Stimulated activated naive CD8-positive, alpha-beta T cell treated with anti-CD3 and anti-CD28 coated beads, Interleukin-15, Interleukin-2, amounts not matched to agents 100 U/mL and 50 U/mL, for 24 hours (primary cell): Measurements from ENCODE around the gene IL1RAP.
"Not testable (repeated sequence)": the region's sequence is repeated elsewhere in the genome, so short reads cannot be mapped to it uniquely, and the experiment has no call there.

ENCODE experiments used
- ATAC-seq: fragments of 150-1000 bp; cut with Tn5 transposase; one replicate; pipeline ENCODE4 v1.10.0; 2021
- DNase-seq: peaks from one replicate; pipeline ENCODE4 v3.0.0; 2021

The IL1RAP gene

GRCh38 chr3:190513409-190514370, at the start of gene IL1RAP:
IL1RAP (plus strand) TSS chr3:190514085; CDS start chr3:190564290, 50,205 bp downstream.
- ATAC-seq = peak; percentile 98
- DNase-seq = peak; percentile 89

DNA sequence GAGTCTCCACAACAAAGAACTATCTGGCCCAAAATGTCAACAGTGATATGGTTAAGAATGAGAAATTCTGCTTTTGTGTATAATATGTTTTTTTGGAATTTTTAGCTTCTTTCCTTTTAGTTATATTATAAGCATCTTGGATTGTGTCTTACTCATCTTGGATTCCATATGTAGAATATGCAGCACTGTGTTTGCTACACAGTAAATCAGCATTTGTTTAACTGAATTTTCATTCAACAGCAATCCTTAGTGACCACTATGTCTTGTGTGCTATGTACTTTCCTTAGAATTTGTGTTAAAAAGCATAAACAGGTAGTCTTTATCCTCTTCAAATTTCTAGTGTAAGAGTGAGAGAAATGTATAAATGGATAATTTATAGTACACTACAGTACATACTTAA, 46.0 kb upstream of the IL1RAP start:
- DNase-seq = no peak
- no peak for ATAC-seq

DNA sequence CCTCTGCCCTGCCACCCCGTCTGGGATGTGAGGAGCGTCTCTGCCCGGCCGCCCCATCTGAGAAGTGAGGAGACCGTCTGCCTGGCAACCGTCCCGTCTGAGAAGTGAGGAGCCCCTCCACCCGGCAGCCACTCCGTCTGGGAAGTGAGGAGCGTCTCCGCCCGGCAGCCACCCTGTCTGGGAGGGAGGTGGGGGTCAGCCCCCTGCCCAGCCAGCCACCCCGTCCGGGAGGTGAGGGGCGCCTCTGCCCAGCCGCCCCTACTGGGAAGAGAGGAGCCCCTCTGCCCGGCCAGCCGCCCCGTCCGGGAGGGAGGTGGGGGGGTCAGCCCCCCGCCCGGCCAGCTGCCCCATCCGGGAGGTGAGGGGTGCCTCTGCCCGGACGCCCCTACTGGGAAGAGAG, 40.6 kb upstream of the IL1RAP start:
- not testable (repeated sequence) for DNase-seq, ATAC-seq

DNA sequence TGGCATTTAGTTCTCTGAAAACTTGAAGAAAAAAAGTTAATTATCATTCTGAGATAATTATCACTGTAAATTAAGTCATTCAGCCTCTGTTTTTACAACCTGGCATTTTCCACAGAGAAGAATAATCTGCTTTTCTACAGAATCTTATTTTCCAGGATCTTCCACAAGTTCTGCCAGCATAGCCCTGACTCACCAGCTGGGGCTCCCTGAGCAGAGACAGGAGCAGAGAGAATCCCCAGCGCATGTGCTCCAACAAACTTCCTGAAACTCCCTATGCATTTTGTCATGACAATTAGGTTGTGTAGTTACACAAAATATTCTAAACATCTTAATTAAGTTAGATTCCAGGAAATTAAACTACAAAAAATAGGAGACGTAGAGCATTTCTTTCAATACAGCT, 32.1 kb upstream of the IL1RAP start:
- DNase-seq = no peak
- ATAC-seq = no peak

- ATAC-seq (no peak), DNase-seq (no peak)
Observed at GRCh38 chr3:190485830-190486532, 27.9 kb upstream of the IL1RAP start.

DNA sequence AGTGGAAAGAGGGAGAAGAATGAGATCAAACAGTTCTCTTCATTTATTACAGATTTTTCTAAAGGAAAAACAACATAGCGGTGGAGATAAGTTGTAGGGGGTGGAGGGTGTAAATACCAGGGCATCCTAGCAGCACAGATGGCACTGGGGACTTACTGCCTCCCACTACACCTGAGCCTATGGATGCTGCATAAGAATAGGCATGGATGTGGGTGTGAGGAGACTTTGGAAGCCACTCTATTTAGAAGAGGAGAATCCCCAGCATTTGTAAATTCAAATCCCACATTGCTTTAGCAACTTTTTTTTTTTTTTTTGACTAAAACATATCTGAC, 27.4 kb upstream of the IL1RAP start:
- ATAC-seq (no peak), DNase-seq (no peak)

DNA sequence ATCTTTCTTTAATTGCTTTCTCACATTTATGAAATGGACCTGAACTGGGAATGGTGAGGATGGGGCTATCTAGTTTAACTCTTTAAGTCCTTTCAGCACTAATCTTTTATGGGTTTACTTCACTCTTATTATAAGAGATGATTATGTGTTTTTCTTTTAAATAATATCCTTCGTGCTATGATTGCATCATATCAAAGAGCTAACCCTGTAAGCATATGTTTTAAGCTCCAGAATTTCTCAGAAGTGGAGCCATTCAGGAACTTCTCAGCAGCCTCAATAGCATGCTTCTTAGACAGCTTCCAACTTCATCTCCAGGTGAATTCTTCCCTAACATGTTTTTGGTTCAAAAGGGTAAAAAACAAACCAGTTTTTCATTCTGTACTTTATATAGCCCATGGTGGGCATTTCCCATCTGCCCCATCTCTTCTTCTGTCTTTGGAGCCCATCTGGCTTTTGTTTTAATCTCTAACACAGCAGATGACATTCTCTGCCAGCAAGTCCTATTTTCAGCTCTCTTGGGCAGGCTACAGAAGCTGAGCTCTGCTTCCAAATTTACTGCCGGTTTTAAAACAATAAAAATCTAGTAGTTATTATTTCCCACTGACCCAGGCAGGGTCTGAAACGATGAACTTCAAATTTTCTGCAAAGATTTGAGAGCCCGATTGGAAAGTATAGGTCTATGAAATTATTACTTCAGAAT, 26.8 kb upstream of the IL1RAP start:
- DNase-seq = no peak
- ATAC-seq = no peak

- DNase-seq (peak; percentile 25), ATAC-seq (peak; percentile 96)
Observed at GRCh38 chr3:190491533-190492054, 22.3 kb upstream of the IL1RAP start.

- DNase-seq (no peak), ATAC-seq (no peak)
Observed at GRCh38 chr3:190492129-190492528, 21.8 kb upstream of the IL1RAP start.

GRCh38 chr3:190492966-190493365, 20.9 kb upstream of the IL1RAP start:
- no peak for ATAC-seq
- DNase-seq = no peak

- ATAC-seq (no peak), DNase-seq (no peak)
Observed at GRCh38 chr3:190494907-190495306, 19.0 kb upstream of the IL1RAP start.

GRCh38 chr3:190495354-190495753, 18.5 kb upstream of the IL1RAP start:
- no peak for ATAC-seq
- no peak for DNase-seq

- ATAC-seq = no peak
Observed at GRCh38 chr3:190495796-190496195, 18.1 kb upstream of the IL1RAP start.

DNA sequence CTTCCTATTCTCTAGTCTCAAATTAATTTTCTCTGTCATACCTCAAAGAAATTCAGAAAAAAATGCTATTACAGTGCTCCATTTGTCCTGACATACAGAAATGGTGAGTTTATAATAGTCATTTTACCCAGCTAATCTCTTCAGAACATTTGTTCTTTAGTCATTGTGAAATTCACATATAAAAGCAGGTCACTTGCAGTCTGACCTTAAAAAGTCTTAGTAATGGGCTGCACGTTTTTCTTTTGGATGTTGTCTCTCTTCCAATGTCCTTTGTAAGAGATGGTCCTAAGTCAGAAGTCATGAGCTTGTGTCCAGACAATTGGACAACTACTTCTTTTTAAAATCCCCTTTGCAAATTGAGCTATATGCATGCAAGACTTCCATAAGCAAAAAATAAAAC, 17.0 kb upstream of the IL1RAP start:
- no peak for ATAC-seq
- no peak for DNase-seq

More at GRCh38 chr3:190495796-190496195, 18.1 kb upstream of the IL1RAP start:
- no peak for DNase-seq

- DNase-seq = no peak
- no peak for ATAC-seq
Observed at GRCh38 chr3:190497811-190498210, 16.1 kb upstream of the IL1RAP start.

GRCh38 chr3:190498293-190498692, 15.6 kb upstream of the IL1RAP start:
- ATAC-seq (no peak), DNase-seq (no peak)

GRCh38 chr3:190499122-190499521, 14.8 kb upstream of the IL1RAP start:
- ATAC-seq (no peak), DNase-seq (no peak)

GRCh38 chr3:190502946-190503345, 10.9 kb upstream of the IL1RAP start:
- DNase-seq (no peak), ATAC-seq (no peak)

DNA sequence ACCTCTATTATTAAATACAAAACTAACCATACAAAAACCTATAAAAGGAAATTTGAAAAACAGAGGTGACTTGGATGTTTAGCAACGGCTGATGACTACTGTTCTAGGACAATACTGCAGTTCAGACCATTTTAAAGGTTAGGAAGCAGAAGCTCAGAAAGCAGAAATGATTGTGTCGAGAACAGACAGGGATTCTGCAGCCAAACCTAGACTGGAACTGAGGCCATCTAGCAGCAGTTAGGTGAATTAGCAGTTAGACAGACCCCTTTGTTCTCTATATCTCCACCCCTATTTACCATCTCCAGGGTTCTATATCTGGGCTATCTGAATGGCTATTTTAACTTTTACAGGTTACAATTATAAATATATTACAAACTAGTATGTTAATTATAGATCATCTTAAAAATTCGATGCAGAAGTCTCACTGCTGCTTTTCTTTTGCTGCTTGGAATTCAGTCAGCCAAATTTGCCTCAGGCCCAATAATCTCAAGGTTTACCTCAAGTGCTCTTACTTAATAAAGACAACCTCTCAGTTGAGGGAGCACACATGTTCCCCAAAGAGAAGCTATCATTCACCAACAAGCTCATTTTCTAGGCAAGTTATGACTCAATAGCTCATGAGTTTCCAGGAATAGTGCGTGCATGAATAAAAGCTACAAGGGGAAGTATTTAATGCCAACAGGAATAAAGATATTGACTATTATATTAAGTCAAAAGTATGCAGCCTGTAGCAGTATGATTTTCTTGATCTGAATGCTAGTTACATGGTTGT, 9.3 kb upstream of the IL1RAP start:
- no peak for ATAC-seq
- DNase-seq = no peak

- no peak for DNase-seq
- ATAC-seq = no peak
Observed at GRCh38 chr3:190505381-190506003, 8.4 kb upstream of the IL1RAP start.

DNA sequence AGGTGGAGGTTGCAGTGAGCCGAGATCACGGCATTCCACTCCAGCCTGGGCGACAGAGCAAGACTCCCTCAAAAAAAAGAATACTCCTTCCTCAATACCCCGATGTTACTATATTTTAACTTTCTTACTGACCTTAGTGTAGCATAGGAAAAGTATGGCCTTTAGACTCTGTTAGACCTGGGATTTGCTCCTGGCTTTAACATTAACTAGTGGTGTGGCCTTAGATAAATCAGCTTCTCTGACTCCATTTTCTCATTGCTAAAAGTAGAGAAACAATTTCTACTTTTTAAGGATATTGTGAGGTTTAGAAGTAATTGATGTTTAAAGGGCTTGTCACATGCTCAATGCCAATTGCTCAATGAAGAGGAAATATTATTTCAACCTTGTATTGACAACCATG, 7.6 kb upstream of the IL1RAP start:
- DNase-seq = no peak
- no peak for ATAC-seq
